Activated gamma-delta T cell treated with anti-CD3 and anti-CD28 coated beads, Interleukin-2, amount 50 U/mL, for 16 hours (primary cell): ENCODE data around the gene PLPP4.
"Not testable (repeated sequence)": the region's sequence is repeated elsewhere in the genome, so short reads cannot be mapped to it uniquely, and the experiment has no call there.

Source experiments
- DNase-seq: peaks from one replicate; pipeline ENCODE4 v3.0.0-alpha.2; 2020; ENCODE audit warnings: low read depth

PLPP4 gene

GRCh38 chr10:120490288-120490687 lies 33.3 kb downstream of the PLPP4 start:
- DNase-seq: no peak

- DNase-seq: no peak
Measured at GRCh38 chr10:120492346-120492745, 35.3 kb downstream of the PLPP4 start.

GRCh38 chr10:120493411-120494312 lies 36.6 kb downstream of the PLPP4 start:
- no peak for DNase-seq

GRCh38 chr10:120494313-120494710 lies 37.3 kb downstream of the PLPP4 start:
- no peak for DNase-seq

GRCh38 chr10:120495226-120496009 lies 38.4 kb downstream of the PLPP4 start:
- no peak for DNase-seq

- no peak for DNase-seq
Measured at GRCh38 chr10:120499883-120500282, 42.9 kb downstream of the PLPP4 start.

- DNase-seq: no peak
Measured at GRCh38 chr10:120503689-120504088, 46.7 kb downstream of the PLPP4 start.

GRCh38 chr10:120504227-120504626 lies 47.2 kb downstream of the PLPP4 start:
- not testable (repeated sequence) for DNase-seq

GRCh38 chr10:120505056-120505455 lies 48.0 kb downstream of the PLPP4 start:
- no peak for DNase-seq

GRCh38 chr10:120505866-120506265 lies 48.8 kb downstream of the PLPP4 start:
- no peak for DNase-seq

GRCh38 chr10:120506674-120507073 lies 49.6 kb downstream of the PLPP4 start:
- DNase-seq: no peak

GRCh38 chr10:120507175-120507574 lies 50.1 kb downstream of the PLPP4 start:
- DNase-seq: no peak

- DNase-seq: no peak
Measured at GRCh38 chr10:120507651-120508050, 50.6 kb downstream of the PLPP4 start.

GRCh38 chr10:120508393-120508792 lies 51.4 kb downstream of the PLPP4 start:
- DNase-seq: no peak

- DNase-seq: no peak
Measured at GRCh38 chr10:120508966-120509365, 51.9 kb downstream of the PLPP4 start.

- DNase-seq: no peak
Measured at GRCh38 chr10:120511165-120511564, 54.1 kb downstream of the PLPP4 start.

- DNase-seq: no peak
Measured at GRCh38 chr10:120513307-120513796, 56.3 kb downstream of the PLPP4 start.

- no peak for DNase-seq
Measured at GRCh38 chr10:120514035-120514620, 57.1 kb downstream of the PLPP4 start.

GRCh38 chr10:120514959-120515358 lies 57.9 kb downstream of the PLPP4 start:
- DNase-seq: no peak

GRCh38 chr10:120515741-120516140 lies 58.7 kb downstream of the PLPP4 start:
- DNase-seq: no peak

- DNase-seq: no peak
Measured at GRCh38 chr10:120516426-120516825, 59.4 kb downstream of the PLPP4 start.

GRCh38 chr10:120517196-120517595 lies 60.2 kb downstream of the PLPP4 start:
- DNase-seq: no peak
